HUES48 (cell line): ENCODE results near the gene CCDC91.
"Not testable (repeated sequence)": the region's sequence is repeated elsewhere in the genome, so short reads cannot be mapped to it uniquely, and the experiment has no call there.

ENCODE experiments used
- H3K27ac ChIP-seq: one replicate; pipeline ENCODE4 v1.7.0; 2013; ENCODE audit warnings: low read depth, low read length, inconsistent platforms
- H3K27me3 ChIP-seq: 2 replicates; pipeline ENCODE4 v1.6.1; 2013; ENCODE audit warnings: mild to moderate bottlenecking, low read length; ENCODE audit not compliant: control insufficient read depth, insufficient read depth
- H3K36me3 ChIP-seq: 2 replicates; pipeline ENCODE4 v1.6.1; 2013; ENCODE audit warnings: low read length; ENCODE audit not compliant: control insufficient read depth, insufficient read depth
- H3K4me1 ChIP-seq: 2 replicates; pipeline ENCODE4 v1.6.1; 2013; ENCODE audit warnings: mild to moderate bottlenecking, low read length; ENCODE audit not compliant: control insufficient read depth, insufficient read depth
- H3K4me3 ChIP-seq: 2 replicates; pipeline ENCODE4 v1.5.1; 2013; ENCODE audit warnings: mild to moderate bottlenecking, low read depth, low read length
- H3K9ac ChIP-seq: 2 replicates; pipeline ENCODE4 v1.6.1; 2013; ENCODE audit warnings: mild to moderate bottlenecking, low read depth, low read length, moderate library complexity
- H3K9me3 ChIP-seq: 2 replicates; pipeline ENCODE4 v1.6.1; 2013; ENCODE audit warnings: low read length; ENCODE audit not compliant: control insufficient read depth, insufficient read depth

The CCDC91 gene

DNA sequence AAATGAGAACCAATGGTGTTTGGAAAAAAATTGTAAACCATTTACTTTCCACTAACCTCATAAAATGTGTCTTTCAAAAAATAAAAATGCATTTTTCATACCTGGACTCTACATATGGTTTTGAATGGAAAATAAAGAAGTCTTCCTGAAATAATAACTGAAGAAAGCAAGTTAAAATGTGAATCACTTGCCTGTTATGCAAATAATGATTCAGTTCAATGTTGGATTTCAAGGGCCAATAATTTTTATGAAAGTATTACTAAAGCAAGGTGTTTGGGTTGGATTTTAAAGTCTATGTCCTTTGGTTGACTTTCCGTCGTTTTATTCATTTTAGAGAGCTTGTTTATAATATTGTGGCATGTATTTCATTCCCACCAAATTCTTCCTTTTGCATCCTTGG is 138.7 kb downstream of the CCDC91 start:
- no peaks in the 10 kb centered on the region for H3K36me3 ChIP-seq
- no peak overlapping the region for H3K27ac ChIP-seq
- no peaks in the 10 kb centered on the region for H3K27me3 ChIP-seq
- no peak overlapping the region for H3K4me3 ChIP-seq
- no peaks in the 10 kb centered on the region for H3K4me1 ChIP-seq
- H3K9ac ChIP-seq: no peak overlapping the region
- H3K9me3 ChIP-seq: no peaks in the 10 kb centered on the region

DNA sequence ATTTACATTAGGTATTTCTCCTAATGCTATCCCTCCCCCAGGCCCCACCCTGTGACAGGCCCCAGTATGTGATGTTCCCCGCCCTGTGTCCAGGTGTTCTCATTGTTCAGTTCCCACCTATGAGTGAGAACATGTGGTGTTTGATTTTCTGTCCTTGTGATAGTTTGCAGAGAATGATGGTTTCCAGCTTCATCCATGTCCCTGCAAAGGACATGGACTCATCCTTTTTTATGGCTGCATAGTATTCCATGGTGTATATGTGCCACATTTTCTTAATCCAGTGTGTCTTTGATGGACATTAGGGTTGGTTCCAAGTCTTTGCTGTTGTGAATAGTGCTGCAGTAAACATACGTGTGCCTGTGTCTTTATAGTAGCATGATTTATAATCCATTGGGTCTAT is 139.5 kb downstream of the CCDC91 start:
- H3K27ac ChIP-seq, H3K4me1 ChIP-seq, H3K36me3 ChIP-seq, H3K27me3 ChIP-seq, H3K4me3 ChIP-seq, H3K9ac ChIP-seq, H3K9me3 ChIP-seq: not testable (repeated sequence)

DNA sequence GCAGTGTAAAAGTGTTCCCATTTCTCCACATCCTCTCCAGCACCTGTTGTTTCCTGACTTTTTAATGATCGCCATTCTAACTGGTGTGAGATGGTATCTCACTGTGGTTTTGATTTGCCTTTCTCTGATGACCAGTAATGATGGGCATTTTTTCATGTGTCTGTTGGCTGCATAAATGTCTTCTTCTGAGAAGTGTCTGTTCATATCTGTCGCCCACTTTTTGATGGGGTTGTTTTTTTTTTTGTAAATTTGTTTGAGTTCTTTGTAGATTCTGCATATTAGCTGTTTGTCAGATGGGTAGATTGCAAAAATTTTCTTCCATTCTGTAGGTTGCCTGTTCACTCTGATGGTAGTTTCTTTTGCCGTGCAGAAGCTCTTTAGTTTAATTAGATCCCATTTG is 140.0 kb downstream of the CCDC91 start:
- not testable (repeated sequence) for H3K4me1 ChIP-seq

DNA sequence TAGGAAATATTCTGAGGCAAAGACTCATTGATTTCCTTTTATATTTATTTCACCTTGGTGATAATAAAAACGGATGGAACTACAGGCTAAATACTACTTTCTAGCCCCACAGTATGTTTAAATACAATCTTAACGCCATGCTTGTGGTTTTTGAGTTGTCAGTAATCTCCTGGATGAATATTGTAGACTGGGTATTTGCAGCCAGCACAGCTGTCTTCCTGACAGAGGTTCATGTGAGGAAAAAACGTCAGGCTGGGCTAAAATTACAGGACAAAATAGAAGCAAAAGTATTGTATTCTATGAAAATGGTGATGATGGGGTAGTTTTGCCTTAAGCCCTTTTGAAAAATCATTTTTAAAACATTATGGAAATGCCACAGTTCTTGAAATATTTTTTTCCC is 140.9 kb downstream of the CCDC91 start:
- Histone ChIP-seq H3K4me1 (no peaks in the 10 kb centered on the region), H3K4me3 (no peak overlapping the region), H3K9ac (no peak overlapping the region), H3K36me3 (no peaks in the 10 kb centered on the region), H3K9me3 (no peaks in the 10 kb centered on the region), H3K27ac (no peak overlapping the region), H3K27me3 (no peaks in the 10 kb centered on the region)

More for the DNA sequence above, 140.0 kb downstream of the CCDC91 start:
- H3K27ac ChIP-seq, H3K27me3 ChIP-seq, H3K9ac ChIP-seq, H3K4me3 ChIP-seq, H3K36me3 ChIP-seq, H3K9me3 ChIP-seq: not testable (repeated sequence)

DNA sequence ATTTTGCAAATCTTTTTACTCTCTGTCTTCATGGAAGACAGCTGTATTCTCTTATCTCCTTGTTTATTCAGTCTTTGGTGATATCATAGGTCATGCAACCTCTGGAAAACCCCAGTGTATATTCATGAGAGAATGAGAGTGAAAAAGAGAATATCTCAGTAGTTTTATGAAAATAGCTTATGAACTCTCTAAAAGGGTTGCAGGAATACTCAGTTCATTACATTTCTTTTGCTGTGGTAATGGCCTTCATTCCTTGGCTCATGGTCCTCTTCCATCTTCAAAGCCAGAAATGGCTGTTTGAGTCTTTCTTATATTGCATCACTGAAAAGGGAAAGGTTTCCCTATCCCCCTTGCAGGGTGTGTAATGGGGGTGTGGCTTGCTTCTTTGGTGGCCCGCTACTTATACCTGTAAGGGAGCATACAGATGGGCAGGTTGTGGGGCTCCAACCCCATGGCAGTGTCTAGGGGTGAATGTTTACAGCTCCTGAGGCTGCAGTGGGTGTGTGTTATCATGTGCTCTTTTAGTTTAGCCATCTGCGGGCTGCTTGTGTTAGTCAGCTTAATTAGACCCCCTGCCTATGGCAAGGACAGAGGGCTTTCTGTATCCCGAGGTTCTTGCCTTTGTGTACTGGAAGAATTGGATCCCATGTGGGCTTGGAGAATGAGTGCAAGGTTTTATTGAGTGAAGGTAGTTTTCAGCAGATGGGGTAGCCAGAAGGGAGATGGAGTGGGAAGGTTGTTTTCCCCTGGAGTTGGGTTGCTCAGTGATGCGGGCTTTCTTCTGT is 150.2 kb downstream of the CCDC91 start:
- Histone ChIP-seq H3K4me3 (no peak overlapping the region), H3K9ac (no peak overlapping the region), H3K27ac (no peak overlapping the region), H3K27me3 (no peaks in the 10 kb centered on the region), H3K36me3 (no peaks in the 10 kb centered on the region), H3K4me1 (no peaks in the 10 kb centered on the region), H3K9me3 (no peaks in the 10 kb centered on the region)

DNA sequence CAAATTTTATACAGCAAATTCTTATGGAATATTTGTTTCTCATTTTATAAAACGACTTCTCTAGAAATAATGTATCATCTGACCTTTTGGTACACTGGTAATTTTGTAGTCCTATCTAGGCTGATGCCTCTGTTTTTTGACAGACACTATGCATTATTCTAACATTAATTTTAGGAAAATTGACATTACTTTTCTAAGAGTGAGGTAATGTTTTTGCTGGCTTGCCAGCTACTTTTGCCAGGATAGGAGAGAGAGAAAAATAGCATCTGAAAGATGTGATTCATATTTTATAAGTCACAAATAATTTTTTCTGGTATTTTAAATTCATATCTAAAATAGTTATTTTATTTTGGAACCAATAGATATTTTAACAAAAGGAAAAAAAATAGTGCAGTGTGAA is 153.5 kb downstream of the CCDC91 start:
- H3K9me3 ChIP-seq: no peaks in the 10 kb centered on the region
- no peak overlapping the region for H3K4me3 ChIP-seq
- no peaks in the 10 kb centered on the region for H3K36me3 ChIP-seq
- no peaks in the 10 kb centered on the region for H3K4me1 ChIP-seq
- H3K9ac ChIP-seq: no peak overlapping the region
- H3K27ac ChIP-seq: no peak overlapping the region
- no peaks in the 10 kb centered on the region for H3K27me3 ChIP-seq

DNA sequence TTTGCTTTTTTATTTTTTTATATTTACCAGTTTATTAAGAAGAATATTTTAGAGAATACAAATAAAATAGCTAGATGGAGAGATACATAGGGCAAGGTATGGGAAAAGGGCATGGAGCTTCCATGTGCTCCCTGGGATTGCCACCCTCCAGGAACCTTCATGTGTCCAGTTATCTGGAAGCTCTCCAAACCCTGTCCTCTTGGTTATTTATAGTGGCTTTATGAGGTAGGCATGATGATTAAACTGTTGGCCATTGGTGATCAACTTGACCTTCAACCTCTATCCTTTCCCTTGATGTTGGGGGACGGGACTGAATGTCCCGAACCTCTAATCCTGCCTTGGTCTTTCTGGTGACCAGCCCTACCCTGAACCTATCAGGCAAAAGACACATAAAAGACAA is 156.3 kb downstream of the CCDC91 start:
- H3K36me3 ChIP-seq: no peaks in the 10 kb centered on the region
- H3K27ac ChIP-seq: no peak overlapping the region
- no peak overlapping the region for H3K9ac ChIP-seq
- H3K4me3 ChIP-seq: no peak overlapping the region
- H3K27me3 ChIP-seq: no peaks in the 10 kb centered on the region
- H3K9me3 ChIP-seq: no peaks in the 10 kb centered on the region
- no peaks in the 10 kb centered on the region for H3K4me1 ChIP-seq

DNA sequence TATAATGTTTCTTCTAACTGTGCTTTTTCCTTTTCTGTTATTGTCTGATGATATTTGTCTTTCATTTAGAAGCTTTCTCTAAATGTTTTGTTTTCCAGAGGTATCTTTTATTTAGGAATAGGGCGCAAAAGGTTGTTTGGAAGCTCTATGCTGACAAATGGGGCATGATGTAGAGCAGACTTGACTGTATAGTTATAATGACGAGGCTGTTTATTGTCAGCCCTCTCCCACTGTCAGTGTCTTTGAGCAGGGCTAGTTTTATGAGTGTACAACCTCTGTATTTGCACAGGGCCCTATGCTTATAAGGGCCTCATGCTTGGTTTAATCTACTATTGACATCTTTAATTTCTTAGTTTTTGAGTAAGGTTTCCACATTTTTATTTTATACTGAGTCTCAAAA is 158.9 kb downstream of the CCDC91 start:
- Histone ChIP-seq H3K36me3 (no peaks in the 10 kb centered on the region), H3K27ac (no peak overlapping the region)

DNA sequence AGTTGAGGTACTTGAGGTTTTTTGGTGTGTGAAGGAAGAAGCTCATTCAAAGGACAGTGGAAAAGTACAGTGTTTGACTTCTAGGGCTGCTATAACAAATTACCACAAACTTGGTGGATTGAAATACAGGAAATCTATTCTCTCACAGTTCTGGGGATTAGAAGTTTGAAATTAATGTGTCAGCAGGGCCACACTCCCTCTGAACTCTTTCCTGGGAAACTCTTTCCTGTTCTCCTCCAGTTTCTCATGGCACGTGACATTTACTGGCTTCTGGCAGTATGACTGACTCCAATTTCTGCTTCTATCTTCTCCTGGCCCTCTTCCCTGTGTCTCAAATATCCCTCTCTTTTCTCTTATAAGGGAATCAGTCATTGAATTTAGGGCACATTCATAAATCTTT is 160.2 kb downstream of the CCDC91 start:
- H3K9ac ChIP-seq: no peak overlapping the region
- H3K9me3 ChIP-seq: peaks cover 5% of the 10 kb centered on the region; the same call in 1 of the 2 replicates
- H3K4me1 ChIP-seq: peaks cover 2% of the 10 kb centered on the region; the same call in 1 of the 2 replicates
- no peaks in the 10 kb centered on the region for H3K36me3 ChIP-seq
- H3K27ac ChIP-seq: no peak overlapping the region
- no peak overlapping the region for H3K4me3 ChIP-seq
- H3K27me3 ChIP-seq: no peaks in the 10 kb centered on the region

More for the DNA sequence above, 158.9 kb downstream of the CCDC91 start:
- H3K4me3 ChIP-seq: no peak overlapping the region
- H3K4me1 ChIP-seq: no peaks in the 10 kb centered on the region
- H3K9ac ChIP-seq: no peak overlapping the region
- peaks cover 5% of the 10 kb centered on the region; the same call in 1 of the 2 replicates for H3K9me3 ChIP-seq
- no peaks in the 10 kb centered on the region for H3K27me3 ChIP-seq

DNA sequence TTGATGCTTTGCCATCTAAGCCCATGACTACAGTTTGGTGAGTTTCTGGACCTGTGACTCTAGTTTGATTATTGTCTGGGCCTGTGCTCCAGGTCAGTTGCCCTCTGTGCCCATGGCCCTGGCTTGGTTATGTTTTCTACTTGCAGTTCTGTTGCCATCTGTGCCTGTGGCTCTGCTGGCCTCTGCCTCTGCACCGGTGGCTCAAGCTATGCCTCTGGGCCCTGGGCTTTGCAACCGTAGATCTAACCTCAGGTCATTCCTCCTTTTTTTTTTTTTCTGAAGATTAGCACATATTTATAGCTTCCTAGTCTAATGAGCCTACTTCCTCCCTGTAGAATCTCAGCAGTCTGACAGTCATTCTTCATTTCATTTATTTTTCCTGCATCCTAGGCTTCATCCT is 161.2 kb downstream of the CCDC91 start:
- Histone ChIP-seq H3K9me3 (peaks cover 5% of the 10 kb centered on the region; the same call in 1 of the 2 replicates), H3K9ac (no peak overlapping the region), H3K4me3 (no peak overlapping the region), H3K27me3 (no peaks in the 10 kb centered on the region), H3K4me1 (peaks cover 2% of the 10 kb centered on the region; the same call in 1 of the 2 replicates), H3K36me3 (no peaks in the 10 kb centered on the region), H3K27ac (no peak overlapping the region)

DNA sequence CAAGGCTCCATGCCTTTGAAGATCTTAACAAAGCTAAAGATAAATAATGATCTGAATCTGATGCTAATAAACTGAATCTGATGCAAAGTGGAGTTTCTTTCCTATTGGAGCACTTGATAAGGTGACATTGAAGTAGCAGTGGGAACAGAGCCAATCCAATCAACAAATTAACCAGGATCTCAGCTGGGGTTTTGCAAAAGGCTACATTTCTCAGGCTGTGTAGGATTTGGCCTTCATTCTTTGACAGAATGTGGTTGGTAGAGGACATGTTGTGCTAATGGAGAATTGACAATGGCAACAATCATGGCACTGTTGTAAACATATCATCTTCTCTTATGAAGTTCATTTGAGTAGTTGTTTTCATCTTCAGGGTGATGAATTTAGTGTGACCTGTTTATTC is 164.9 kb downstream of the CCDC91 start:
- no peak overlapping the region for H3K4me3 ChIP-seq
- peaks cover 5% of the 10 kb centered on the region; the same call in 1 of the 2 replicates for H3K9me3 ChIP-seq

More for the DNA sequence above, 164.9 kb downstream of the CCDC91 start:
- H3K36me3 ChIP-seq: no peaks in the 10 kb centered on the region
- peaks cover 2% of the 10 kb centered on the region; the same call in 1 of the 2 replicates for H3K4me1 ChIP-seq
- H3K9ac ChIP-seq: no peak overlapping the region
- no peaks in the 10 kb centered on the region for H3K27me3 ChIP-seq
- H3K27ac ChIP-seq: no peak overlapping the region
